Activated CD8-positive, alpha-beta T cell treated with anti-CD3 and anti-CD28 coated beads for 36 hours (primary cell): ENCODE results near the gene KRT23. TPM values are rescaled to one million over a fixed set of nuclear protein-coding genes. Genes with fewer than 3 reads are reported as not detected.

Experiments
- ATAC-seq: fragments of 200-7000 bp; cut with Tn5 transposase; one replicate; pipeline ENCODE4 v1.10.0; 2021; ENCODE audit warnings: mild to moderate bottlenecking, moderate library complexity
- CTCF ChIA-PET: fragments of 350-600 bp; sonication (Branson Sonifier 250); formaldehyde crosslinking; loops from one replicate; lab custom pipeline; 2021; ENCODE audit warnings: antibody characterized with exemption; lab: Charles Lee
- POLR2A ChIA-PET: fragments of 350-600 bp; sonication (Branson Sonifier 250); formaldehyde crosslinking; loops from one replicate; lab custom pipeline; 2021; ENCODE audit warnings: antibody characterized with exemption; lab: Charles Lee
- DNase-seq: peaks from one replicate; pipeline ENCODE4 v3.0.0-alpha.2; 2020
- H3K27ac Mint-ChIP-seq: one replicate; pipeline ENCODE4 v1.8.0; 2021; ENCODE audit warnings: mild to moderate bottlenecking, mixed read lengths
- H3K27me3 Mint-ChIP-seq: one replicate; pipeline ENCODE4 v1.8.0; 2021; ENCODE audit warnings: mixed read lengths
- H3K36me3 Mint-ChIP-seq: one replicate; pipeline ENCODE4 v1.8.0; 2021; ENCODE audit warnings: low read depth, mixed read lengths
- H3K4me1 Mint-ChIP-seq: one replicate; pipeline ENCODE4 v1.8.0; 2021; ENCODE audit warnings: low read depth, mixed read lengths
- H3K4me3 Mint-ChIP-seq: one replicate; pipeline ENCODE4 v1.8.0; 2021; ENCODE audit warnings: mild to moderate bottlenecking, moderate library complexity, mixed read lengths
- H3K9me3 Mint-ChIP-seq: one replicate; pipeline ENCODE4 v1.8.0; 2021; ENCODE audit warnings: mixed read lengths
- CTCF ChIP-seq: fragments of 200-600 bp; IDR thresholded peaks from one replicate; pipeline ENCODE4 v1.8.0; 2022; ENCODE audit warnings: antibody characterized with exemption, mild to moderate bottlenecking
- intact Hi-C: fragments of 100-400 bp; cut with micrococcal nuclease; formaldehyde crosslinking; loops from one replicate; pipeline ENCODE4 v1.10.0; 2022
- total RNA-seq, 2 experiments: library from RNA; stranded (reverse); gene quantifications; one replicate each; pipeline ENCODE4 v1.2.3, GENCODE V29; 2021

Gene KRT23
- total RNA-seq, 2 experiments from 2014 or later, result not detected

- Mint-ChIP-seq H3K36me3 (no peaks in the 10 kb centered on the region), H3K27me3 (peaks cover 29% of the 10 kb centered on the region), H3K9me3 (no peaks in the 10 kb centered on the region), H3K4me1 (no peaks in the 10 kb centered on the region), H3K4me3 (no peak within 1 kb of the TSS), H3K27ac (no peak within 1 kb of the TSS)
- no peak for DNase-seq
- ATAC-seq, result no peak
- no peak for TF ChIP-seq CTCF
- POLR2A ChIA-PET, result no interaction called here
- intact Hi-C loops, result no loop called here
- CTCF ChIA-PET, result interaction anchor here (0.6 kb wide), 1 partner anchor 600 kb away, joined by 3 read pairs; no protein-coding TSS in a partner anchor
Observed at GRCh38 chr17:40884708-40885512, 52.5 kb downstream of the KRT23 start, which contains the start of gene KRT20. Gene KRT20 (minus strand): TSS chr17:40885242. CDS start chr17:40885185, 57 bp downstream.

- no peak for ATAC-seq
- CTCF ChIA-PET, result no interaction called here
- H3K4me3 Mint-ChIP-seq, result no peak overlapping the region
Observed at GRCh38 chr17:40883626-40884334, 53.7 kb downstream of the KRT23 start.

DNA sequence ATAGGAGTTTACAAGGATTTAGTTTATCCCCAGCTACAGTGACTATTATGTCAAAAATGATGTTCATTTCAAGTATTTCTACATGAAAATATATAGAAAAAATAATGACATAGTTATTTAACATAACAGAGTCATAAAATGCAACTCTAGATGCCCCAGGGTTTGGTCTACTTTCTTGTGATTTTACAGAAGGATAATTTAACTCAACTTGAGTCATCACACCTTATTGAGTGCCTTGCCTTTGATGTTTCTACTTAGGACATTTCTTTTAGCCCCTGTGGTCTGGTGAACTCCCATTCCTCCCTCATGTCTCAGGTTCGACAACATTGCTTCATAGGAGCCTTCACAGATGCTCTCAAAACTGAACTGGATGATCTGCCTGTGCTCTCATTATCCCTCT lies 54.4 kb downstream of the KRT23 start:
- H3K4me3 Mint-ChIP-seq, result no peak overlapping the region
- ATAC-seq, result no peak
- CTCF ChIA-PET, result interaction anchor here (0.7 to 0.8 kb wide), 2 partner anchors 81 to 439 kb away, joined by 3 read pairs; no protein-coding TSS in a partner anchor

More at GRCh38 chr17:40883626-40884334, 53.7 kb downstream of the KRT23 start:
- DNase-seq, result no peak
- intact Hi-C loops, result no loop called here
- POLR2A ChIA-PET, result no interaction called here
- no peak overlapping the region for H3K27ac Mint-ChIP-seq
- H3K27me3 Mint-ChIP-seq, result peaks cover 20% of the 10 kb centered on the region
- TF ChIP-seq CTCF, result no peak
- no peaks in the 10 kb centered on the region for H3K9me3 Mint-ChIP-seq
- no peaks in the 10 kb centered on the region for H3K36me3 Mint-ChIP-seq
- no peaks in the 10 kb centered on the region for H3K4me1 Mint-ChIP-seq

GRCh38 chr17:40879026-40879425 lies 58.4 kb downstream of the KRT23 start:
- DNase-seq, result no peak
- Mint-ChIP-seq H3K27ac (no peak overlapping the region), H3K36me3 (no peaks in the 10 kb centered on the region), H3K4me1 (no peaks in the 10 kb centered on the region), H3K4me3 (no peak overlapping the region), H3K27me3 (peaks cover 10% of the 10 kb centered on the region), H3K9me3 (no peaks in the 10 kb centered on the region)
- CTCF ChIA-PET, result no interaction called here
- ATAC-seq, result no peak
- intact Hi-C loops, result no loop called here
- POLR2A ChIA-PET, result no interaction called here
- no peak for TF ChIP-seq CTCF

More for the DNA sequence above, 54.4 kb downstream of the KRT23 start:
- intact Hi-C loops, result no loop called here
- Mint-ChIP-seq H3K9me3 (no peaks in the 10 kb centered on the region), H3K36me3 (no peaks in the 10 kb centered on the region), H3K27ac (no peak overlapping the region), H3K4me1 (no peaks in the 10 kb centered on the region), H3K27me3 (peaks cover 14% of the 10 kb centered on the region)
- TF ChIP-seq CTCF, result no peak
- POLR2A ChIA-PET, result no interaction called here
- no peak for DNase-seq
